HG02610 (cell line): ENCODE results near the gene NEB.
A peak's percentile ranks its signal among the peaks of the same experiment; 100 is the strongest.
"Not testable (repeated sequence)": the region's sequence is repeated elsewhere in the genome, so short reads cannot be mapped to it uniquely, and the experiment has no call there.

Experiments
- ATAC-seq: cut with Tn5 transposase; IDR thresholded peaks from one replicate; pipeline ENCODE4 v1.9.1; 2021; ENCODE audit warnings: mild to moderate bottlenecking, moderate library complexity; ENCODE audit not compliant: unreplicated experiment

Gene NEB

DNA sequence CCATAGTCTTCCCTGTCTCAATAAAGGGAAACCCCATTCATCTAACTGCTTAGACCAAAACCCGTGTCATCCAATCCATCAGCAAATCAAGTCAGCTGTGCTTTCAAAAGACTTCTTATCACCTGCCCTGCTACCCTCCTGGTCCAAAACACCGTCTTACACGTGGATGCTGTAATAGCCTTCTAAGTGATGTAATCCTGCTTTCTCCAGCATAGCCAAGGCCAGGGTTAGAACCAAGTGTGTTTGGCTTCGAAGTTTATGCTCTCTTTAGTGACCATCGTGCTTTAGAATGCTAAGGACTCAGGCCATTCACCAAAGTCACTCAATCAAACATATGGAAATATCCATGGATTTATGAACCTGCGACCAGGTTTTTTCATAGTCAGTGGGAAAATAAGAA, 25.5 kb downstream of the NEB start:
- ATAC-seq: no peak

GRCh38 chr2:151707857-151708256, 26.4 kb downstream of the NEB start:
- ATAC-seq: no peak

- not testable (repeated sequence) for ATAC-seq
These were observed 29.8 kb downstream of the NEB start for GRCh38 chr2:151704480-151704961.

DNA sequence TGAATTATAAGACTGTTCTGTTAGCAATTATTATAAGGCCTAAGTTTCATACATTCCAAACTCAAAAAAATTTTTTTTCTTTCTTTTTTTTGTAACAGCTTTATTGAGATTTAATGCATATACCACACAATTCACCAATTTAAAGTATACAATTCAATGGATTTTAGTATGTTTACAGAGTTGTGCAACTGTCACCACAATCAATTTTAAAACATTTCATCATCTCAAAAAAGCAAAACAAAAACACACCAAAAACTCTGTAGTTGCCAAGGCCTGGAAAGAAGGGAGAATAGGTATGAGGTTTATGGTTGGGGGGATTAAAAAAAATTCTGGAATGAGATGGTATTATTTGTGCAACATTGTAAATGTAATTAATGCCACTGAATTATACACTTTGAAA, 36.1 kb downstream of the NEB start:
- not testable (repeated sequence) for ATAC-seq

GRCh38 chr2:151695778-151696177, 38.5 kb downstream of the NEB start:
- no peak for ATAC-seq

DNA sequence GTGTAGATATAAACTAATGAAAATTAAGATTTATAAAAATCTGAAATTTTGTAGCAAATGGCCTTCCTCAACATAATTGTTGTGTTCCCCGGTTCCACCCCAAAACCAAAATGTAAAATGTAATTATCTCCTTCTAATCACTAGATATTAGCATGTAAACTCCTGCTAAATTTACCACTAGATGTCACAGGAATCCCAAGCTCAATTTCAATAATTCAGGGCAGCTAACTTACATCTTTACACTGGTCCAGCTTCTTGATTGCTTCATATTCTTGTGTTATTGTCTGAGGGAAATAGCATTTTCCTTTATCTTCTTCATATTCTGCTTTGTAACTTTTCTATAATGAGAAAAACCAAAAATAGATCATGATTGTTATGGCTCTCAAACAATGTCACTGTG, 42.6 kb downstream of the NEB start:
- no peak for ATAC-seq

GRCh38 chr2:151688719-151689118, 45.6 kb downstream of the NEB start:
- ATAC-seq: no peak

- no peak for ATAC-seq
These were observed 51.7 kb downstream of the NEB start for GRCh38 chr2:151682459-151683003.

DNA sequence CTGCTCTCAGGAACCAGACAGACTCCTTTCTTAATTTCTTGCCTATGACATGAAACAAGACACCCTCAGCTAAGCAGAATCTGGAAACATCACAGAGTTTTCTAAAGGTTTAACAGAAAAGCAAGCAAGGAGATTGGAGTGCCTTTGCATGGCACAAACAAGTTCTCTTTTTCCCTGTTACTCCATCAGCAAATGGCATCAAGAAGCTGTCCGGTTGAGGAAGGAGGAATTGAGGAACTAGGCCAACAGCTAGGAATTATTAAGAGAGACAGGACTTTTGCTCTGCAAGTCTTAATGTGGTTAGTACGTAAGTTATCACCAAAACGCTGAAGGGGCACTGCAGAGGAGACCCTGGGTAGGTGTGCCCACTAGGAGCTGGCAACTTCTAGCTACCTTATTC, 53.2 kb downstream of the NEB start:
- ATAC-seq: no peak

- ATAC-seq: no peak
These were observed 54.3 kb downstream of the NEB start for GRCh38 chr2:151679994-151680393.

- ATAC-seq: no peak
These were observed 55.4 kb downstream of the NEB start for GRCh38 chr2:151678849-151679248.

DNA sequence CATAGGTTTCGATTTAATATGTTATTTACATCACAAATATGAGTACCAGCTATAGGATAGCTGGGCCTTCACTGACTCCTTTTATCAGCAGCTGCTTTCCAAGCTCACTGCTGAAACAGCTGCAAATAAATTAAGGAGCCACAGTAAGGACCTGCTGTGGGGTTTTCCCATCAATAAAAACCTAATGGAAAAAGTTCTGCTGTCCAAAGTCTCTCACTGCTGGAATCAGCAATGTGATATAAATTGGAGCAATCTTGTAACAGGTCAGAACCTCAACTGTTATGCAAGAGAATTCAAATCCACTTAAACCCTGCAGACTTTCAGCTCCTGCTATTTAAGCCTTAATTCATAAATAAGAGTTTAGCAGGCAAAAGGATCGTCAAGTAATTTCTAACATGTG, 61.3 kb downstream of the NEB start:
- ATAC-seq: no peak

- ATAC-seq: no peak
These were observed 62.0 kb downstream of the NEB start for GRCh38 chr2:151672277-151672676.

GRCh38 chr2:151670846-151671597, 63.3 kb downstream of the NEB start:
- ATAC-seq: no peak

- ATAC-seq: no peak
These were observed 63.9 kb downstream of the NEB start for GRCh38 chr2:151670346-151670745.

GRCh38 chr2:151669585-151670081, 64.6 kb downstream of the NEB start:
- no peak for ATAC-seq

- no peak for ATAC-seq
These were observed 65.5 kb downstream of the NEB start for GRCh38 chr2:151668737-151669136.

GRCh38 chr2:151665959-151666358, 68.3 kb downstream of the NEB start:
- no peak for ATAC-seq

GRCh38 chr2:151664520-151664919, 69.8 kb downstream of the NEB start:
- peak; percentile 43 for ATAC-seq

DNA sequence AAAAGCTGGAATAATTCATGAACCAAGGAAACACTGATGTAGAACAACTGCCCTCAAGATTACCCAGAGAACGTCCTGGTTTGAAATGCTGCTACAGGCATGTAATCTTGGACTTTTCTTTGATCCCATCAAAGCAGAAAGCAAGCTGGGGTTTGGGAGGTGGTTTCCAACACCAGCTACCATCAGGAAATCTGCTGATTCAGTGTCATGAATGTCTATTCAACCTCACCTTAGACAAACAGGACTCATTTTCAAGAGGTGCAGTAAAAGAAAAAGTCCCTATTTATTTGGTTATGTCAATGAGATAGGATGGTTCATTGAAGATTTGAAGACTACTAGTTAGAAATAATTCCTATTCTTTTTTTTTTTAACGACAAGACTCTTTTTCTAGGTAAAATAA, 72.7 kb downstream of the NEB start:
- ATAC-seq: no peak

DNA sequence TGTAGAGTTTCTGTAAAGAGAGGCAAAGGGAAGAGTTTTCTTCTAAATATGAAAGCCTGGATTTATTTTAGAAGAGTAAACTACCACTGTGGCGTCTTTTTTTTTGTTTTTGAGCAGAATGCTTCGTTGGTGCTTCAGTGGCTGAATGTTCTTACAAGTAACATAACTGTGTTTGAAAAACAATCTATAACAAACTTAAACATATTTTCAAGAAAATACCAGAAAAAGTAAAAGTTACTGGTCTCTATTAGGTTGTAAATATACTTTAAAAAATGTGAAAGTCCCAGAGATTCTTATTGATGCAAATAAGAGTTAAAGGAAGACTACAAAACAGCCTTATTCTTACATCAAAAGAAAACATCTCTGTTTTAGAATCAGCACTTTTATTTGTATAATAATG, 76.2 kb downstream of the NEB start:
- ATAC-seq: no peak

- ATAC-seq: no peak
These were observed 76.6 kb downstream of the NEB start for GRCh38 chr2:151657667-151658076.
